SKM-1 (cell line): Measurements from ENCODE around the gene ART5.

Experiments used
- DNase-seq: peaks from one replicate; lab custom pipeline; 2025; ENCODE audit not compliant: unreplicated experiment; lab: John Stamatoyannopoulos, UW

ART5 gene, protein sequence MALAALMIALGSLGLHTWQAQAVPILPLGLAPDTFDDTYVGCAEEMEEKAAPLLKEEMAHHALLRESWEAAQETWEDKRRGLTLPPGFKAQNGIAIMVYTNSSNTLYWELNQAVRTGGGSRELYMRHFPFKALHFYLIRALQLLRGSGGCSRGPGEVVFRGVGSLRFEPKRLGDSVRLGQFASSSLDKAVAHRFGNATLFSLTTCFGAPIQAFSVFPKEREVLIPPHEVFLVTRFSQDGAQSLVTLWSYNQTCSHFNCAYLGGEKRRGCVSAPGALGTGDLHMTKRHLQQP

DNA sequence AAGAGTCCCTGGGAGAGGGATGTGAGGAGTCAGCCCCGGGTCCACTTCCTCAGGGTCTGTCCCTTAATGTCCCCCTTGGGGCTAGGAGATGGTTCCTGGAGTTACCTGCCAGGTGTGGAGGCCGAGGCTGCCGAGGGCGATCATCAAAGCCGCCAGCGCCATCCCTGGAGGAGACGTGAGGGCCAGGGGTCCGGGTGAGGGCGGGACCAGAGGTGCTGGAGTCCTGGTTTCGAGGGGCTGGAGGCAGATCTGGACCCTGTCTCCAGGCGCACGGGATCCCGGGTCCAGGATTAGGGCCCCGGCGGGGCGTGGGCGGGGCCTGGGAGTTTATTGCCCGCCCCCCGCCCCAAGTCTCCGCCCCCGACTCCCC, at the start of gene ART5:
TSS of gene ART5 (minus strand) at position 292 of the 370 bp plus-strand sequence. CDS start at position 162, 130 bp downstream.
- DNase-seq, result no peak

DNA sequence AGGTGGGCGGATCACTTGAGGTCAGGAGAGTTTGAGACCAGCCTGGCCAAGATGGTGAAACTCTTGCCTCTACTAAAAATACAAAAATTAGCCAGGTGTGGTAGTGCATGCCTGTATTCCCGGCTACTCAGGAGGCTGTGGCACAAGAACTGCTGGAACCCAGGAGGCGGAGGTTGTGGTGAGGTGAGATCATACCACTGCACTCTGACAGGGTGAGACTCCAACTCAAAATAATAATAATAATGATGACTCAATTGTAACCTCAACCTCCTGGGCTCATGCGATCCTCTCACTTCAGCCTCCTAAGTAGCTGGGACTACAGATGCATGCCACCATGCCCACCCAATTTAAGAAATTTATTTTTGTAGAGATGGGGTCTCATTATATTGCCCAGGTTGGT, 45.0 kb upstream of the ART5 start:
- DNase-seq, result no peak

DNA sequence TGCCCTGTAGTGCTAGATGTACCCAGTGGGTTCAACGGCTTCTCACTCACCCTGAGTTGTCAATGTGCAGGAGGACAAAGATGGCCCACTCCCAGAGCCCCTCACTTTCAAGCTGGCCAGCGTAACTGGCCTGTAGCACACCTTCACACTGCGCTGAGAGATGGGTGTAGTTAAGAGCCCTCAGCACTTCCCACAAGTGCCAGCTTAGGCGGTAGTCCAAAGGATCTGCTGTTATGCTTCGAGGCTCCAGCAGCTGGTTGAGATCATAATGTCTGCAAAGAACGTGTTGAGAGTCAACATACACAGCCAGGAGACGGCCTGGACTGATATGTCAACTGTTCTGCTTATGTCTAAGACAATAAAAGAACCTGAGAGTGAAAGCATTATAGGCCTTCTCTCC, 44.1 kb upstream of the ART5 start:
- no peak for DNase-seq

DNA sequence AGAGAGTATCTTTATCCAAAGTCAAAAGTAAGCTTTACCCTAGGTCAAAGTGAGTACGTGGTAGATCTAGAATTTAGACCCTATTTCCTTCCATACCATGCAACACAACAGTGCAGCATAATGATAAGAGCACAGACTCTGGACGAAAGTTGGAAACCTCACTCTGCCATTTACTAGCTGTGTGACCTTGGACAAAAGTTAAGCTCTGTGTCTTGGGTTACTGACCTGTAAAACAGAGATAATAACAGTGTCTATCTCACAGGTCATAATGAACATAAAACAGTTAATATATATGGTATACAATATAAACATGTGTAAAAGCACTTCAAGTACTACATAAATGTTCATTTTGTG, 43.0 kb upstream of the ART5 start:
- no peak for DNase-seq

DNA sequence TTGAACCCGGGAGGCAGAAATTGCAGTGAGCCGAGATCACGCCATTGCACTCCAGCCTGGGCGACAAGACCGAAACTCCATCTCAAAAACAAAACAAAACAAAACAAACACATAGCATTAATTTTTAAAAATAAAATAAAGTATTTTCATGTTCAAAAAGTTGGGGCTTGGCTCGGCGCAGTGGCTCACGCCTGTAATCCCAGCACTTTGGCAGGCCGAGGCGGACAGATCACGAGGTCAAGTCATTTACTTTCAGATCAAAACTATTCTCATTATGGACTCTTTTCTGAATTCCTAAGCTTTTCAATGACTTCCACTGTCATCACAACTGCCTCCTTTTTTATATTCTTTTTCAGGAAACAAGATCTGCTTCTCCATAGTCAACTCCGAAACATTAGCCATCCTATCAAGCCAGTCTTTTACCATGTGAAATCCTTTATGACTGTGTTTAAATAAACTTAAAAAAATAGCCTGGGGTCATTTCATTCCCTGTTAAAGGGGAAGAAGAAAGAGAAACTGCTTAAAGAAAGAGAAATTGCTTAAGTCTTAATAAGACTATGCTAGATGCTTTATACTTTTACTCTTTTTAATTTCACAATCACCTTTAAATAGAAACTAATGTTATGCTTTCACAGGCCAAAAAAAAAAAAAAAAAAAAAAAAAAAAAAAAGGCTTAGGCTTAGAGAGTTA, 42.5 kb upstream of the ART5 start:
- no peak for DNase-seq

DNA sequence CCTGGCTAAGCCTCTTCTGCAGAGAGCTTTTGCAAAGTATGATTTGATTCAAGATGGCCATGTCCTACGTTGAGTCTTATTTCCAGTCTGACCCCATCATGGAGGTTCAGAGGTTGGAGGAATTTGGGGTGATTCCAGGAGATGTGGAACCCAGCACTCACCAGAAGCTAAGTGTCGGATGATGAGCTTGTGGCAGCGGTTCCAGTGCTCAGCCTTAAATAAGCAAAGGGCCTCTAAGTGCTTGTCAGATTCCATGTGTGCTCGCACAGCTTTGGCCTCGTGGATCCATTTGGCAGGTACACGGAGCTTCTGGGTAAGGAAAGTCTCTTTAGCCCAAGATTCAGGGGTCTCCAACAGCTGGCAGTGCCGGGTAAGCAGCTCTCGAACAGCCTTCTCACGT, 41.2 kb upstream of the ART5 start:
- no peak for DNase-seq

DNA sequence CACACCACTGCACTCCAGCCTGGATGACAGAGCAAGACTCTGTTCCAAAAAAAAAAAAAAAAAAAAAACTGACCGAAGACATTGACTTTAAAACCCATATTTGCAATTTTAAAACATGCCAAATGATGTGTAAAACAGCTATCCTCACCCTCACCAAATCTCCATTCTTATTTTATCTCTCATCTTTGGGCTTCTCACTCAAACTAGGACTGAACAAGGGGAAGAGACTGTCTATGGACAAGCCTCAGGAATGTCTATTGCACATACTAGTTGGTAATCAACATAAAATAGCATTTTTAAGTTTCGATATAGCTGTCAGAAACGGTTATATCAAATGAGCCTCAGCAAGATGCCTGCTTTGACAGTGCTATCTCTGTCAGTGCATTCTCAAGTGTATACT, 37.3 kb upstream of the ART5 start:
- DNase-seq, result no peak

DNA sequence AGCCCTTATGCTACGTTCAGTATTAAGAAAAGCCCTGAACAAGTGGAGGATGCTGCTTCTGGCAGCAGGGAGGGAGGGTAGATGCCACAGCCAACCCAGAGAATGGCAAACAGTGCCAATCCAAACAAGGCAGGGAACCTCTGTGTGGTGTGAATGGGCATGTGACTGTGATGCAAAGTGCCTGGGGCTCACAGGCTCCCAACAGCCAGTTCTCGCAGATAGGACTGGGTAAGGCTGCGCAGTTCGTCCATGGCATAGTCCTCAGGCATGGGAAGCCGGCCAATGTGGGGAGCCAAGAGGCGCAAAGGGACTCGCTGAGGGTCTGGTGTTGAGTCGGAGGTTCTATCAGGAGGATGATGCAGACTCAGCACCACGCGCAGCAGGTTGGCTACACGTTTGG, 34.2 kb upstream of the ART5 start:
- DNase-seq, result no peak

DNA sequence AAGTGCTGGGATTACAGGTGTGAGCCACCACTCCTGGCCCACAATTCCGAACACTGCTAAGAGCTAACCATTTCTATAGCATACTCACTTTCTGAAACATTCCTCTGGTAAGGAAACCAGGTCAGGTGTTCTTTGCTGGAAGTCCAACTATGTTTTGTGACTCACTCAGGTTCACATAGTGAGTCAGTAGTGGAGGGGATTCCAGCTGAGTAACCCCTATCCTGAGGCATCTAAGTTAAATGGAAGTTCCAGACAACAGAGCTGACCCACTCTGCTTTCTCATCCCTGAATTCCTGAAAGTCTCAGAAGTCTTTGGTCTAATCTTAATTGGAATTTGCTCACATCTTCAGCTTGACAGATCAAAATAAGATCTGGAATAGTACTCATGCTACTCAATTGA, 32.4 kb upstream of the ART5 start:
- DNase-seq, result no peak

DNA sequence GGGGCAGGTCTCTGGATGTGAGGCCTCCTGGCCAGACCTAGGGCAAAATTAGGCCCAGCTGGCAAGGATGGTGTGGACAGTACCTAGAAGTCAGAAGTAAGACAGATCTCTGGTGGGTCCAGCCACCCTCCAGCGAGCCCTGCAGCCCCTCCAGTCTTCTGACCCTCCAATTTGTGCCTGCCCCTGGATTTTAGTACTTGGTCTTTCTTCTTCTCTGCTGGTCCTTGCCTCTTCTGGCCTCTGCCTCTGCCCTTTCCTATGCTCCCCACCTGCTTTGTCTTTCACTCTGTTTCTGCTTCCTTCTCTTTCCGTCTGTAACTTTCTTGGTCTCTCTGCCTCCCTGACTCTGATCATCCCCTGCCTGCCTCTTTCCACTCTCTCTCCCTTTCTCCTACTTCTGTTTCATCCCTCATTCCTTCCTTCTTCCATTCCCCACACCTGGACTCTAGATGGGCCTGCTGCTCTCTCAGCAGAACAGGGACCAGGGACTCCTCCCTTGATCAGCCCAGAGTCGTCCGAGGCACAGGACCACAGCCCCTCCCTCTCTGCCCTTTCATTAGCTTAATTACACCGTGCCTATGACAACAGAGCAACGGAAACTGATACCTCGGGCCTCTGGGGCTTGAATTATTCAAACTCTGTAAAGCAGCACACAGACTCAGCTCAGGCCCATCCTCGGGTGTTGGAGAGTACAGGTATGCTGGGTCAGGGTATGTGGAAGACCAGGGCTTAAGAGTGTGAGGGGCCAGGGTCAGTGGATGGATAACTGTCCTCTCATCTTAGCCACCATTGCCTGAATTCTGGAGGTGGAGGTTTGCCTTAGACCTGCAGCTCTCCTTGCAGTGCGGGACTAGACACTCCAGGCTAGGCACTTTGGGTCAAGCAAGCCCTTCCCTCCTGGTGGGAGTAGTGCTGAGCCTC, 29.8 kb upstream of the ART5 start, which contains the start of gene CHRNA10:
TSS of gene CHRNA10 (minus strand) at position 51 of the 921 bp plus-strand sequence. CDS start 72 bp downstream, outside the sequence.
- DNase-seq, result no peak

DNA sequence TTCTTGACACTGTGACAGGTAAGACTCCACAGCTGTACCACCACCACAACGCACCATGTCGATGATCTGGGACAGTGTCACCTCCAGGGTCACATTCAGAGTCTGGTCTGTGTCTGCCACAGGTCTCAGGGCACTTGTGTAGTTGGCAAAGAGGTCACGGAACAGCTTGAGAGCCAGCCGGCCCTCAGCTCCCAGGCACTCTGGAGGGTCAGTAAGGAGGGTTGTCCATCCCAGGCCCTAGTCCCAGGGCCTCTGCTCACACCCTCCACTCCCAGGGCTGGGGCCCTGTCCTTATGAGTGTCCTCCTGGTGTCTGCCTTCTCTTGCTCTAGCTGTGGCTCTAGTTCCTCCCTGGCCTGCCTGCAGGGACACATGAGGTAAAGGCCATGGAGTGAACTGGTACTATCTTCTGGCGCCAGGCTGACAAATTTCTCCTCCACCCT, 28.0 kb upstream of the ART5 start:
- DNase-seq, result no peak

DNA sequence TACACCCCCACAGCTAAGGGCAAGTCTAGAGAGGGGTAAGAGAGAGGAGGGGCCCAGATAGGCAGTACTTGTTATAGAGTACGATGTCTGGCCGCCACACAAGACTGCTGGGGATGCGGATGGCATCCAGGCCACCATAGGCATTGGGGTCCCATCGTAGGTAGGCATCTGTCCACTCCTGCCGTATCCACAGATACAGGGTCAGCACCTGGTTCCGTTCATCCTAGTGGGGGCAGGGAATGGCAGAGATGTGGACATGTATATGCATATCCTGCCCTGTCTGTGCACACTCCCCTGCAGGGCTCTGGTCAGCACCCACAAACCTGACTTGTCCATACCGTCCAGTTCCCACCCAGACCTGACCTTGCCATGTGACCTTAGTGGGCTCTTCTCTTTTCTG, 27.3 kb upstream of the ART5 start:
- DNase-seq, result no peak

DNA sequence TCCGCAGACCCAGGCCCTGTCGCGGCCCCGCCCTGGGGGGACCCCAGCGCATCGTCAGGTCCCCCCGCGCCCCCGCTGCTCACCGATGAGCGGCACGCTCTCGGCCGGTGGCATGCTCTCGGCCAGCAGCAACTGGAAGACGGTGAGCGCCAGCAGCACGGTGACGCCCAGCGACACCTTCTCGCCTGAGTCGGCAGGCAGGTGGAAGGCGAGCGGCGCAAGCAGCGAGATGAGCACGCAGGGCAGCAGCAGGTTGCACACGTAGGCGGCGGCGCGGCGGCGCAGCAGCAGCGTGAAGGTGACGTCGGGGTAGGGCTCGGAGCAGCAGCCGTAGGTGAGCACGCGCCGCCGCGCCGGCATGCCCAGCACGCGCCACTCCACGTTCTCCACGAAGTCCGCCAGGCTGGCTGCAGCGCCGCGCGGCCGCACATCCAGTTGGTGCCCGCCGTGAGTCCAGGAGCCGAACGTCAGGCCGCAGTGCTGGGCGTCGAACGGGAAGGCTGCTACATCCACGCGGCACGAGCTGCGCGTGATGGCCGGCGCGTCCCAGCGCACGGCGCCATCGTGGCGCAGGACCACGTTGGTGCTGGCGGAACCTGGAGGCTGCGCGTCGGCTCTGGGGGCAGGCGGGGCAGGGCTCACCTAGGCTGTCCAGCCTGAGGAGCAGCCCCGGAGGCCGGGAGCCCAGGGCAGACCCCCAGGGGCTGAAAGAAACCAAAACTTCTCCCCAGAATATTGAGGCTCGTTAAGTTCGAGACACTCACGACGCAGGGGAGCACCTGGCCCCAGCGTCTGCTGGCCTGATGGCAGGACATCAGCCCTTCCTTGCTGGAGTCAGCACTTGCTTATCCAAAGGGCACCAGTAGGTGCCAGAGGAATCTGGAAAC, 25.6 kb upstream of the ART5 start:
- no peak for DNase-seq

DNA sequence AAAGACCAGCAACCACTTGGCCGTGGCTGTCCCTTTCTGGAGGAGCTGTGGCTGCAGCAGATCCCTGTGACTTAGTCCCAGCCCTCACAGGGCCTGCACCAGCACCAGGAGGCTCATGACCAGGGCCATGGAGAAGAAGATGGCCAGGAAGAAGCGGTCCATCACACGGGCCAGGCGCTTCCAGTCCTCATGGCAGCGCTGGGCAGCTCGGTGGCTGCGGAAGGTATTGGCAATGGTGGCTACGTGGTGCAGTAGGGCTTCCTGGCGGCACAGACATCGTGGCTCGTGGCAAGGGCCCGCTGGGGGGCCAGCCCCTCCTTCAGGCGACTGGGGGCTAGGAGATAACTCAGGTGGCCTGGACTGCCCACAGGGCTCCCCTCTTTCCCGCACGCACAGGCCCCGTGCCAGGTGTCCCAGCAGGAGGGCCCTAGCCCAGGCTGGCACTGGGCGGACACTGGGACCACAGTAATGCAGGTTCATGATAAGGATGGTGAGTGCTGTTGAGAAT, 24.3 kb upstream of the ART5 start:
- no peak for DNase-seq

DNA sequence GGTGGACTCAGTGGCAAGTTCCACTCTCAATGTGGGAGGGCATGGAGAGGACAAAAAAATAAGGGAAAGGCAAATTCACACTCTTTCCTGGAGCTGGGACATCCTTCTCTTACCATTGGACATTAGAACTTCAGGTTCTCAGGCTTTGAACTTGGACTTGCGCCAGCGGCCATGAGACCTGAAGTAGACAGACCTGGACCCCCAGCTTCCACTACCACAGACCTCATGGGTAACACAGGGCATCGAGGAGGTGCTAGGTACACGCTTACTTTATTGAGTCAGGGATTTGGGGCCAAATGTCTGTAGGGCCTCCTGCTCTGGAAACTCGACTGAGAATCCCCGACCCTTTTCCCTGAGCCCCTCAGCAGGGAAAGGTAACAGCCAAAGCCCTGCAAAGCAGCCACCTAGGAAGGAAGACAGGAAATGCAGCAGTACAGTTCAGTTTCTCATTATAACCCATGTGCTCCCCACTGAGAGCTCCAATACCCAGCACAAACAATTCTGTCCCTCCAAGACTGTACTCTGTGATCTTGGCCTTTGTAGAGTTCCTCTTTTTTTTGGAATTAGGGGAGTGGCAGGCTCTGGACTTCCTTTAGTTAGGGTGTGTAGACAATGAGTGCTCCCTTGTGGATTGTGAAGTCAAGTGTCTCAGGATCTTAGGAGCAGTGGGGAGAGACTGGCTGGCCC, 23.7 kb upstream of the ART5 start:
- peak; percentile 32 for DNase-seq

DNA sequence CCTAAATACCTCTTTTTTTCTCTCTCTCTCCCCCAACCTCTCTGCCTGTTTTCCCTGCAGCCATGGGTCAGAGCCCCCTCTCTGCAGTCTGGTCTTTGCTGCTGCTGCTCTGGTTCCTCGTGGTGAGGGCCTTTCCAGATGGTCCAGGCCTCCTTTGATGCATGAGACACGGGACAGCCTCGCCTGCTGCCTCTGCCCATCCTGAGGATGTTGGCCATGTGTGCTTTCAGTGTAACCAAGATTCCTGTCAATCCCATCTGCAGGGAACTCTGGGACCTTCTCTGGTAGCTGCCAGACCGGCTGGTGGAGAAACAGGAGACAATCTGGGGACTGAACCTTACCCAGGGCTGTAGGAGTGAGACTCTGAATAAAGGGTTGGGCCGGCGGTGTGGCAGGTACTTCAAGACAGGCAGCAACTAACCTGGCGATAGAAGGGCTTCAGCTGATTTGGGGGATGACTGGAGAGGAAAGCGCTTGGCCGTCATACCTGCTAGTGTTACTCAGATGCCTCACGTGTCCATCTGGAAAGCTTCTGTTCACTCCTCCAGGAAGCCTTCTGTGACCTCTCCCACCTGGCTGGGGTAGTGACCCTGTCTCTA, 22.3 kb upstream of the ART5 start:
- DNase-seq, result no peak

DNA sequence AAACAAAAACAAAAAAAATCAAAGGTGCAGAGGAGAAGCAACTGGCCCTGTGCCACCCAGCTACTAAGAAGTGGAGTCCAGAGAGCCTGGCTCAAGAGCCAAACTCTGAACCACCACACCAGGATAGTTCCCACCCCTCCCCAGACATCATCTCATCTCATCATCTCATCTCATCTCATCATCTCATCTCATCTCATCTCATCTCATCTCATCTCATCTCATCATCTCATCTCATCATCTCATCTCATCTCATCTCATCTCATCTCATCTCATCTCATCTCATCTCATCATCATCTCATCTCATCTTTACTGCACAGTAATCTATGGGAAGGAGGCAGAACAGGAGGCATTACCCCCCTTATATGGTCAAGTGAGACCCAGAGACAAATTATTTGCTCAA, 21.1 kb upstream of the ART5 start:
- DNase-seq, result no peak

DNA sequence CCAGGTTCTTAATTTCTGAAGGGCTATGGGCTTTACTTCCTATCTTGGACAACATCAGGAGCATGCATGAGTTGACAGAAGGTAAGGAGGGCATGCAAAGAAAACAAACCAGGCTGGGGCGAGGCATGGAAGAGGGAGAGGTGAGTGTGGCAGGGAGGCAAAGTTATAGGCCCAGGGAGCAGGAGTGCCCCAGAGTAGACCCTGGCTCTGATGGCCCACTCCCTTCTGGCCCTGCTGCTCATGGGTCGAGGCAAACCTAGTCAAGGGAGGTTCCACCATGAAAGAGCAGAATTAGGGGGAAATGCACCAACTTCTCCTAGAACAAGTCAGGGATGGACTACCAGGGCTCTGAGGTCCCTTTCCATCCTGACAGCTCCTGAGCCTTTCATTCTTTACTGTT, 19.2 kb upstream of the ART5 start:
- DNase-seq, result no peak
